DMS153 treated with DMSO at 0.1 percent for 48 hours (cell line): ENCODE data around the gene REEP1.

Experiments
- DNase-seq: peaks from one replicate; lab custom pipeline; 2025; ENCODE audit not compliant: unreplicated experiment; lab: John Stamatoyannopoulos, UW

The REEP1 gene

GRCh38 chr2:86307431-86307830 is 30.0 kb downstream of the REEP1 start:
- DNase-seq: no peak

- DNase-seq: no peak
Measured at GRCh38 chr2:86305915-86306254, 31.5 kb downstream of the REEP1 start.

- no peak for DNase-seq
Measured at GRCh38 chr2:86305195-86305914, 32.1 kb downstream of the REEP1 start.

- DNase-seq: no peak
Measured at GRCh38 chr2:86304416-86304815, 33.0 kb downstream of the REEP1 start.

- DNase-seq: no peak
Measured at GRCh38 chr2:86302320-86302719, 35.1 kb downstream of the REEP1 start.

GRCh38 chr2:86301711-86302202 is 35.7 kb downstream of the REEP1 start:
- no peak for DNase-seq

GRCh38 chr2:86301009-86301408 is 36.4 kb downstream of the REEP1 start:
- DNase-seq: no peak

GRCh38 chr2:86300496-86300895 is 36.9 kb downstream of the REEP1 start:
- no peak for DNase-seq

- DNase-seq: no peak
Measured at GRCh38 chr2:86298411-86299390, 38.7 kb downstream of the REEP1 start.

- DNase-seq: no peak
Measured at GRCh38 chr2:86297382-86298147, 39.9 kb downstream of the REEP1 start.

GRCh38 chr2:86296947-86297346 is 40.5 kb downstream of the REEP1 start:
- DNase-seq: no peak

- no peak for DNase-seq
Measured at GRCh38 chr2:86295066-86295465, 42.4 kb downstream of the REEP1 start.

- DNase-seq: no peak
Measured at GRCh38 chr2:86293612-86294011, 43.8 kb downstream of the REEP1 start.

- no peak for DNase-seq
Measured at GRCh38 chr2:86292571-86293515, 44.6 kb downstream of the REEP1 start.

GRCh38 chr2:86291328-86291662 is 46.1 kb downstream of the REEP1 start:
- DNase-seq: no peak

GRCh38 chr2:86290596-86291327 is 46.7 kb downstream of the REEP1 start:
- DNase-seq: no peak

GRCh38 chr2:86286516-86286915 is 50.9 kb downstream of the REEP1 start:
- no peak for DNase-seq

GRCh38 chr2:86285981-86286380 is 51.4 kb downstream of the REEP1 start:
- no peak for DNase-seq

GRCh38 chr2:86285571-86285970 is 51.9 kb downstream of the REEP1 start:
- DNase-seq: no peak

- no peak for DNase-seq
Measured at GRCh38 chr2:86284987-86285386, 52.4 kb downstream of the REEP1 start.
